MM.1S (cell line): ENCODE data around the gene LRRC26.

Source experiments
- DNase-seq: peaks from one replicate; pipeline ENCODE4 v3.0.0-alpha.2; 2015
- H2AFZ ChIP-seq: fragments of 300-600 bp; sonication (generic); 2 replicates; pipeline ENCODE4 v1.6.0; 2016; ENCODE audit warnings: antibody characterized with exemption, low read length
- H3F3A ChIP-seq: fragments of 300-600 bp; sonication (generic); 2 replicates; pipeline ENCODE4 v1.6.1; 2016; ENCODE audit warnings: mild to moderate bottlenecking, antibody characterized with exemption, low read length, moderate library complexity, mixed read lengths; ENCODE audit not compliant: insufficient read depth
- H3K27ac ChIP-seq: fragments of 300-600 bp; sonication (generic); 2 replicates; pipeline ENCODE4 v1.5.1; 2016; ENCODE audit warnings: mild to moderate bottlenecking, low read length
- H3K27me3 ChIP-seq: fragments of 300-600 bp; sonication (generic); replicated peaks from 2 replicates; pipeline ENCODE4 v1.6.0; 2016; ENCODE audit warnings: low read length; ENCODE audit not compliant: insufficient read depth
- H3K36me3 ChIP-seq: fragments of 300-600 bp; sonication (generic); replicated peaks from 2 replicates; pipeline ENCODE4 v1.6.1; 2016; ENCODE audit warnings: mild to moderate bottlenecking, low read length, mixed read lengths; ENCODE audit not compliant: insufficient read depth
- H3K4me1 ChIP-seq: fragments of 300-600 bp; sonication (generic); 2 replicates; pipeline ENCODE4 v1.6.1; 2016; ENCODE audit warnings: low read length, mixed read lengths
- H3K4me2 ChIP-seq: fragments of 300-600 bp; sonication (generic); 2 replicates; pipeline ENCODE4 v1.6.0; 2016; ENCODE audit warnings: low read depth, low read length
- H3K4me3 ChIP-seq: fragments of 300-600 bp; sonication (generic); 2 replicates; pipeline ENCODE4 v1.5.1; 2016; ENCODE audit warnings: low read length, mixed read lengths
- H3K79me2 ChIP-seq: fragments of 300-600 bp; sonication (generic); 2 replicates; pipeline ENCODE4 v1.6.1; 2016; ENCODE audit warnings: mixed run types, low read length, mixed read lengths
- H3K9ac ChIP-seq: fragments of 300-600 bp; sonication (generic); 2 replicates; pipeline ENCODE4 v1.6.1; 2016; ENCODE audit warnings: low read length, mixed read lengths
- H3K9me2 ChIP-seq: fragments of 300-600 bp; sonication (generic); replicated peaks from 2 replicates; pipeline ENCODE4 v1.6.1; 2016; ENCODE audit warnings: mild to moderate bottlenecking, low read length, mixed read lengths; ENCODE audit not compliant: insufficient read depth
- H3K9me3 ChIP-seq: fragments of 300-600 bp; sonication (generic); replicated peaks from 2 replicates; pipeline ENCODE4 v1.6.1; 2016; ENCODE audit warnings: mild to moderate bottlenecking, low read length, mixed read lengths; ENCODE audit not compliant: insufficient read depth
- H4K20me1 ChIP-seq: fragments of 300-600 bp; sonication (generic); 2 replicates; pipeline ENCODE4 v1.6.1; 2016; ENCODE audit warnings: mild to moderate bottlenecking, low read length, moderate library complexity, mixed read lengths; ENCODE audit not compliant: insufficient read depth
- CTCF ChIP-seq: fragments of 300-600 bp; sonication (generic); IDR thresholded peaks from 2 replicates; pipeline ENCODE4 v1.5.1; 2016; ENCODE audit warnings: antibody characterized with exemption, low read length, mixed read lengths
- EZH2 ChIP-seq: fragments of 300-600 bp; sonication (generic); optimal IDR thresholded peaks from 2 replicates; pipeline ENCODE3; 2017; ENCODE audit warnings: low read depth, mild to moderate bottlenecking, antibody characterized with exemption, low read length, mixed read lengths
- EZH2phosphoT487 ChIP-seq: fragments of 300-600 bp; sonication (generic); IDR thresholded peaks from 2 replicates; pipeline ENCODE4 v1.6.1; 2018; ENCODE audit warnings: antibody characterized with exemption, low read length

Gene LRRC26

GRCh38 chr9:137169896-137170358 is at the start of gene LRRC26:
LRRC26 (minus strand) TSS chr9:137170051; CDS start chr9:137169943, 108 bp downstream.
- Histone ChIP-seq H3K4me1 (no peaks in the 10 kb centered on the region), H3K4me2 (peak within 1 kb of the TSS; percentile 72; the same call in 1 of the 2 replicates), H3K27ac (no peak within 1 kb of the TSS), H3F3A (no peaks in the 10 kb centered on the region), H3K36me3 (no peaks in the 10 kb centered on the region), H3K27me3 (peaks cover 72% of the 10 kb centered on the region), H2AFZ (no peak within 1 kb of the TSS), H4K20me1 (no peaks in the 10 kb centered on the region), H3K9me3 (no peaks in the 10 kb centered on the region), H3K9ac (no peak within 1 kb of the TSS), H3K79me2 (no peaks in the 10 kb centered on the region), H3K4me3 (peak within 1 kb of the TSS; percentile 41; the same call in 1 of the 2 replicates), H3K9me2 (no peaks in the 10 kb centered on the region)
- DNase-seq: no peak
- TF ChIP-seq CTCF: no peak
- no peak for TF ChIP-seq EZH2
- TF ChIP-seq EZH2phosphoT487: no peak

GRCh38 chr9:137218754-137219271 is 49.0 kb upstream of the LRRC26 start:
- Histone ChIP-seq H3F3A (no peaks in the 10 kb centered on the region; the same call in 1 of the 2 replicates), H2AFZ (no peak overlapping the region), H4K20me1 (no peaks in the 10 kb centered on the region), H3K27ac (no peak overlapping the region), H3K27me3 (no peaks in the 10 kb centered on the region), H3K36me3 (no peaks in the 10 kb centered on the region), H3K9me3 (no peaks in the 10 kb centered on the region), H3K9me2 (no peaks in the 10 kb centered on the region), H3K9ac (no peak overlapping the region), H3K79me2 (no peaks in the 10 kb centered on the region), H3K4me1 (no peaks in the 10 kb centered on the region), H3K4me2 (no peak overlapping the region), H3K4me3 (no peak overlapping the region)
- no peak for DNase-seq
- TF ChIP-seq EZH2phosphoT487 (no peak), CTCF (no peak), EZH2 (no peak)

GRCh38 chr9:137218212-137218753 is 48.4 kb upstream of the LRRC26 start:
- no peaks in the 10 kb centered on the region for H3K36me3 ChIP-seq
- H3K9me3 ChIP-seq: no peaks in the 10 kb centered on the region
- no peak overlapping the region for H3K4me3 ChIP-seq
- no peaks in the 10 kb centered on the region for H3K79me2 ChIP-seq
- H2AFZ ChIP-seq: no peak overlapping the region
- no peak overlapping the region for H3K4me2 ChIP-seq
- no peaks in the 10 kb centered on the region for H3K9me2 ChIP-seq
- no peaks in the 10 kb centered on the region for H3K4me1 ChIP-seq
- H3K27ac ChIP-seq: no peak overlapping the region
- H3F3A ChIP-seq: no peaks in the 10 kb centered on the region; the same call in 1 of the 2 replicates
- no peak for DNase-seq
- H3K9ac ChIP-seq: no peak overlapping the region
- H4K20me1 ChIP-seq: no peaks in the 10 kb centered on the region
- TF ChIP-seq EZH2 (no peak), CTCF (no peak), EZH2phosphoT487 (no peak)
- no peaks in the 10 kb centered on the region for H3K27me3 ChIP-seq
